Uterus (tissue), 2 donors: Measurements from ENCODE around the gene RHBDD2.

Experiments
- POLR2A ChIP-seq, 2 donors: fragments of 450-650 bp; IDR thresholded peaks; one replicate each; pipeline ENCODE4 v1.6.1; 2016; ENCODE audit warnings: antibody characterized with exemption in 2 of 2, mild to moderate bottlenecking in 1 of 2, moderate library complexity in 1 of 2
- TF ChIP-seq, protein P1 (sequence below), 4 experiments: fragments of 200-600 bp in 2 of 4; fragments of 450-650 bp in 2 of 4; sonication (generic) in 2 of 4; IDR thresholded peaks; one replicate each; pipeline ENCODE4 v1.5.1; 2016 to 2019; ENCODE audit warnings: antibody characterized with exemption in 4 of 4, mild to moderate bottlenecking in 2 of 4, moderate library complexity in 1 of 4

DNA sequence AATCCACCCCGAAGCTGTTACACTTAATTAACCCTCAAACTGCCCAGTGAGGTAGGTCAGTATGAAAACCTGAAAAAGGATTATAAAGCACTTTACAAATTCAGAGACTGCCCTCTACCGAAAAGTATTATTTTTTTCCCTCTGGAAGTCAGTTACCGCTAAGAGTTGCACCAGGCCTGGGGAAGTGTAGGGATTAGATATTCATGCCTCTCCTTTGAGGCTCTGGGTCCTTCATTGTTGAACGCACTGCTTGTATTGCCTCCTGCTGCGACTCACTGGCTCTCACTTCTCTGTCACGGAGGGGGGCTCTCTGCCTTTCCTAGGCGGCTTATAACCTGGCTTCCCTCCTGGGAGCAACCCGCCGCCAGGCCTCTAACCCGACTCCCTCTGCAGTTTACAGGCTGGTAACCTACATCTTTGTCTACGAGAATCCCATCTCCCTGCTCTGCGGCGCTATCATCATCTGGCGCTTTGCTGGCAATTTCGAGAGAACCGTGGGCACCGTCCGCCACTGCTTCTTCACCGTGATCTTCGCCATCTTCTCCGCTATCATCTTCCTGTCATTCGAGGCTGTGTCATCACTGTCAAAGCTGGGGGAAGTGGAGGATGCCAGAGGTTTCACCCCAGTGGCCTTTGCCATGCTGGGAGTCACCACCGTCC, 2.7 kb downstream of the RHBDD2 start:
- TF ChIP-seq, protein P1, sequence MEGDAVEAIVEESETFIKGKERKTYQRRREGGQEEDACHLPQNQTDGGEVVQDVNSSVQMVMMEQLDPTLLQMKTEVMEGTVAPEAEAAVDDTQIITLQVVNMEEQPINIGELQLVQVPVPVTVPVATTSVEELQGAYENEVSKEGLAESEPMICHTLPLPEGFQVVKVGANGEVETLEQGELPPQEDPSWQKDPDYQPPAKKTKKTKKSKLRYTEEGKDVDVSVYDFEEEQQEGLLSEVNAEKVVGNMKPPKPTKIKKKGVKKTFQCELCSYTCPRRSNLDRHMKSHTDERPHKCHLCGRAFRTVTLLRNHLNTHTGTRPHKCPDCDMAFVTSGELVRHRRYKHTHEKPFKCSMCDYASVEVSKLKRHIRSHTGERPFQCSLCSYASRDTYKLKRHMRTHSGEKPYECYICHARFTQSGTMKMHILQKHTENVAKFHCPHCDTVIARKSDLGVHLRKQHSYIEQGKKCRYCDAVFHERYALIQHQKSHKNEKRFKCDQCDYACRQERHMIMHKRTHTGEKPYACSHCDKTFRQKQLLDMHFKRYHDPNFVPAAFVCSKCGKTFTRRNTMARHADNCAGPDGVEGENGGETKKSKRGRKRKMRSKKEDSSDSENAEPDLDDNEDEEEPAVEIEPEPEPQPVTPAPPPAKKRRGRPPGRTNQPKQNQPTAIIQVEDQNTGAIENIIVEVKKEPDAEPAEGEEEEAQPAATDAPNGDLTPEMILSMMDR (IDR thresholded peaks at IDR 0.05): no peak
- TF ChIP-seq POLR2A (IDR thresholded peaks at IDR 0.05): no peak
